GM12875 (cell line): ENCODE measurements around the gene BORCS5.

Experiments
- H3K4me3 ChIP-seq: one replicate; pipeline ENCODE4 v1.5.1; 2011; ENCODE audit warnings: low read depth, low read length, control low read depth
- CTCF ChIP-seq: IDR thresholded peaks from 2 replicates; pipeline ENCODE4 v1.5.1; 2011; ENCODE audit warnings: low read depth, mild to moderate bottlenecking, control low read depth, inconsistent platforms, low read length, moderate library complexity, borderline replicate concordance; ENCODE audit not compliant: insufficient read depth

Gene BORCS5

GRCh38 chr12:12397184-12397583 lies 40.3 kb downstream of the BORCS5 start:
- TF ChIP-seq CTCF, result no peak
- H3K4me3 ChIP-seq, result no peak overlapping the region

GRCh38 chr12:12398026-12398859 lies 41.4 kb downstream of the BORCS5 start:
- TF ChIP-seq CTCF, result no peak
- H3K4me3 ChIP-seq, result no peak overlapping the region

GRCh38 chr12:12399161-12399560 lies 42.3 kb downstream of the BORCS5 start:
- TF ChIP-seq CTCF, result no peak
- H3K4me3 ChIP-seq, result no peak overlapping the region

GRCh38 chr12:12399776-12400305 lies 43.0 kb downstream of the BORCS5 start:
- no peak for TF ChIP-seq CTCF
- H3K4me3 ChIP-seq, result no peak overlapping the region

- no peak for TF ChIP-seq CTCF
- H3K4me3 ChIP-seq, result no peak overlapping the region
Observed at GRCh38 chr12:12400793-12401192, 43.9 kb downstream of the BORCS5 start.

GRCh38 chr12:12403264-12404248 lies 46.7 kb downstream of the BORCS5 start:
- no peak for TF ChIP-seq CTCF
- no peak overlapping the region for H3K4me3 ChIP-seq
